Measurements from ENCODE around the gene PHGDH.
"Not testable (repeated sequence)": the region's sequence is repeated elsewhere in the genome, so short reads cannot be mapped to it uniquely, and the experiment has no call there.

Gene PHGDH

DNA sequence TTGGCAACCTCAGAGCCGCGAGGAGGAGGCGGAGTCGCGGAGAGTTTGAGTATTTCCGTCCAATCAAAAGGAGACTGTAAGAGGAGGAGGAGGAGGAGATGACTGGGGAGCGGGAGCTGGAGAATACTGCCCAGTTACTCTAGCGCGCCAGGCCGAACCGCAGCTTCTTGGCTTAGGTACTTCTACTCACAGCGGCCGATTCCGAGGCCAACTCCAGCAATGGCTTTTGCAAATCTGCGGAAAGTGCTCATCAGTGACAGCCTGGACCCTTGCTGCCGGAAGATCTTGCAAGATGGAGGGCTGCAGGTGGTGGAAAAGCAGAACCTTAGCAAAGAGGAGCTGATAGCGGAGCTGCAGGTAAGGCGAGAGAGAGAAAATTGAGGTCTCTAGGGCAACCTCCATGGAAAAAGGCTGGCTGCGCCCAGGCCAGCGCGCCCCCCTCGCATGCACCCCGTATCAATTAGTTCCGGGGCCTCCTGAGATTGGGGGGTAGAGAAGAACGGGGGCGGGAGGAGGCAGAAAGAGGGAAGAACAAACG is at the start of gene PHGDH:
PHGDH (plus strand) TSS at position 131 of the 538 bp plus-strand sequence; CDS start at position 220, 89 bp downstream.
- DNase-seq (ENCODE audit: low read depth in 2 of 2), result no peak

DNA sequence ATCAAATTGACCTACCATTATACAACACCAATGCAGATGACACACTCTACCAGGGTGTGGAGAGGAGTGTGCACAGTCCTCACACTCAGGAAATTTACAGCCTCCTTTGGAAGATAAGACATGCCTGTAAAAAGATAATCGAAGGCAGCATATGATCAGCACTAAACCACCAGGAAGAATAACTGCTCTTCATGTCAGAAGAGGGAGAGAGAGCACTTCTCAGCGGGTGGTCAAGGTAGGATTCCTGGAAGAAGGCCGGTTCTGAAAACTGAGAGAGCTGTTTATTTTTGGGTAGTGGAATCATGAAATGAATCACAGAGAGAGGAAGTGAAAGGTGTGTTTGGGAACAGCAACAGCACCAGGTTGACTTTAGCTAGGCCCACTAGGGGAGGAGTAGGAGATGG is 49.7 kb upstream of the PHGDH start:
- DNase-seq (ENCODE audit: low read depth in 2 of 2), result no peak

- no peak for DNase-seq (ENCODE audit: low read depth in 2 of 2)
Measured at GRCh38 chr1:119664067-119664466, 47.7 kb upstream of the PHGDH start.

GRCh38 chr1:119667173-119667572 is 44.6 kb upstream of the PHGDH start:
- DNase-seq (ENCODE audit: low read depth in 2 of 2), result no peak

- DNase-seq (ENCODE audit: low read depth in 2 of 2), result no peak
Measured at GRCh38 chr1:119670898-119671297, 40.8 kb upstream of the PHGDH start.

- no peak for DNase-seq (ENCODE audit: low read depth in 2 of 2)
Measured at GRCh38 chr1:119673171-119673940, 38.4 kb upstream of the PHGDH start.

GRCh38 chr1:119674111-119674526 is 37.6 kb upstream of the PHGDH start:
- no peak for DNase-seq (ENCODE audit: low read depth in 2 of 2)

DNA sequence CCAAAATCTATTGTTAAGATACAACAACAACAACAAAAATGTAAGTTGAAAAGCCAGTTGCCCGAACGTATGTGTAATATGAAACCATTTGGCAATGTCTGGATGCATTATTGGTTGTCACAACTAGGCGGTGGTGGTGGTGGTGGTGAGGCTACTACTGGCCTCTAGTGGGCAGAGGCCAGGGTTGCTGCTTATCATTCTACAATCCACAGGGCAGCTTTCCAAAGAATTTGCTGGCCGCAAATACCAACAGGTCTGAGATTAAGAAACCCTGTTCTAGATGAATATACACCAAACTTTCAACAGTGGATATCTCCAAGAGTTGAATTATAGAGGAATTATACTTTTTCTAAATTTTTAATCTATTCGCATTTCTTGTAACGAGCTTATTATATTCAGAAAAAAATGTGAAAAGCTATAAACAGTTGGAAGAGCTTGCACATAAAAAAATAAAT is 36.9 kb upstream of the PHGDH start:
- DNase-seq (ENCODE audit: low read depth in 2 of 2), result peak in 1 of 2 donors; percentile 1

- peak; percentile 2 to 34 for DNase-seq (ENCODE audit: low read depth in 2 of 2)
Measured at GRCh38 chr1:119675349-119676345, 36.1 kb upstream of the PHGDH start.

DNA sequence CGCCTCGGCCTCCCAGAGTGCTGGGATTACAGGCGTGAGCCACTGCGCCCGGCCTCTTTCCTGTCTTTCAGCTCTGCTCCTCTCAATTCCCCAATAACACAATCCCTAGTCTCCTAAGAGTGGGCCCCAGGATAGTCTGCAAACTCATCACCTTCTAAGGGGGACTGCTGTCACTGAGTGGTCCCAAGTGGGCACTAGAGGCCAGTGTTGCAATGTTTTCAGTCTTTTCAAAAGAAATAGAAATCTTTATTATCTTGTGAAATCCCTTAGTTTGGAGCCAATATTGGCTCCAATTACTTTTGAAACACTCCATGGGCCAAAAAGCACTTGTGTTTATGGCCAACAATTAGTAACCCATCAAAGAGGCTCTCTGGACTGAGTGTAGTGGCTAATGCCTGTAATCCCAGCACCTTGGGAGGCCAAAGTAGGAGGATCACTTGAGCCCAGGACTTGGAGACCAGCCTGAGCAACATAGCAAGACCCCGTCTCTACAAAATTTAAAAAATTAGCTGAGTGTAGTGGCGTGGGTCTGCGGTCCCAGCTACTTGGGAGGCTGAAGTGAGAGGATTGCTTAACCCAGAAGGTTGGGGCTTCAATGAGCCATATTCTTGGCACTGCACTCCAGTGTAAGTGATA is 35.0 kb upstream of the PHGDH start:
- DNase-seq (ENCODE audit: low read depth in 2 of 2), result no peak

DNA sequence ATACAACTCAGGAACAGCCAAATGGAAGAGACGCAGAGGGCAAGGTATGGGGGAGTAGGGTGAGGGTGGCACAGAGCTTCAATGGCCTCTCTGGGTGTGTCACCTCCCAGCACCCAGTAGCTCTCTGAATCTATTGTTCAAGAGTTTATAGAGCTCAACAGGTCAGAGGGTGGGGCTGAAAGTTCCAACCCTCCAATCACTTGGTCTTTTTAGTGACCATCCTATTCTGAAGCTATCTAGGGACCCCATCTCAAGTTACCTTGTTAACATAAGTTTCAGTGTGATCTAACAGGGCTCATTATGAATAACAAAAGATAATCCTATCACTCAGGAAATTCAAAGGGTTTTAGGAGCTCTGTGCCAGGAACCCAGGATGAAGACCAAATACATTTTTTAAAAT is 32.5 kb upstream of the PHGDH start:
- DNase-seq (ENCODE audit: low read depth in 2 of 2), result no peak

DNA sequence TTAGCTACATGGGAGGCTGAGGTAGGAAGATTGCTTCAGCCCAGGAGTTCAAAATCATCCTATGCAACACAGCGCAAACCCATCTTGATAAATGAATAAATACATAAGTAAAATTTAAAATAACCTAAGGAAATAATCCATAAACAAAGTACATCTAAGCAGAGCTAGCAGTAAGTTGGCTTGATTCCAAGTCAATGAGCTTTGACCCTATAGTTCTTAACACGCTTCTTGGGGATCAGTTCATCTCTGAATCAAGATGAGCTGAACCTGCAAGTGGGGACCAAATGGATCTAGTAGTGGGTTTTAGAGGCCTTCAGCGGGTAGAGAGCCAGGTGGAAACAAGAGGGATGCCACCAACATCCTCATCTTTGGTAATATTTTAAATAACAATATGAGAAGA is 31.5 kb upstream of the PHGDH start:
- DNase-seq (ENCODE audit: low read depth in 2 of 2), result no peak

DNA sequence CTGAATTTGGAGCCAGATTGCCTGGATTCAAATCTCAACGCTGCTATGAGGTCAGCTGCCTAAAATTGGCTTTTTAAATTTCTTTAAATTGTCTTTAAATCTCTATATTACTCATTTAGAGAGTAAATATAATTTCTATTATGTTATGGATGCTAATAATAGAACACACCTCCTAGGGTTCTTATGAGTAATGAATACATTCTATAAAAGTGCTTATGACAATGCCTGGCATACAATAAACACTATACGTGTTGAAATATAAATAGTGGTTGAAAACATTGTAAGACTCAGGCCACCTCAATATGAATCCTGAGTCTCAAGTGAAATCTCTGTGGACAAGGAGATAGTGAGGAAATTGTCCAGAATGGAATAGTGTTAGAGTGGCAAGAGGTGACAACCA is 31.0 kb upstream of the PHGDH start:
- no peak for DNase-seq (ENCODE audit: low read depth in 2 of 2)

GRCh38 chr1:119681560-119681959 is 30.2 kb upstream of the PHGDH start:
- DNase-seq (ENCODE audit: low read depth in 2 of 2), result no peak

DNA sequence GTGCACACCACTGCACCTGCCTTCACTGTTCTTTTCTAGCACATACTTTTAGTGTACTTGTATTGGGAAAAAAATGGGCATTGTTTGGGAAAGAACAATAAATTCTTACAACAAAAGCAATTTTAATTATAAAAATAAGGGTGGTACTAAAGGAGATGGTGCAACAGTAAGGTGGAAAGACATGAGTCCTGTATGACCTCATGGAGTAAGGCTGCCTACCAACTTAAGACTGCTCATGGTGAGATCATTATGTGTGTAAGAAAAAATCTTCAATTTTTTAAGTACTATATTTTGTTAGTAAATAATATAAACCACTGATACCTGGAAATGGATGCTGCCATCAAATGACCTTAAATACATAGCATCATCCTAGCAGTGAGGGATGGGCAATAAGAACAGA is 29.6 kb upstream of the PHGDH start:
- DNase-seq (ENCODE audit: low read depth in 2 of 2), result no peak

DNA sequence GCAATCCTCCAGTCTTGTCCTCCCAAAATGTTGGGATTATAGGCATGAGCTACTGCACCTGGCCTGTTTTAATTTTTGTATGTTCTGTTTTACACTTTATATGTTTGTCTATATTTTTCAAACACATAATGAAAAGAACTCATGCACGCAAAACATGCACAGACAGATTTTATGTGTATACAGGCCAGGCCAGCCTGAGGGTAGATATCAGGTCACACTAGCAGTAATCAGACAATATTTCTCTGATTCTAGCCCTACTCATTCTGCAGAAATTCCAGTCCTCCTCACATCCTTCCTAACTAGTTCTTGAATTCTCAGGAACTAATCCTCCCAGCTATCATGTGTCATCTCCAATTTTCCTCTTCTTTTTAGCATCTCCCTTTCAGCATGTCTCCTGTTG is 27.8 kb upstream of the PHGDH start:
- no peak for DNase-seq (ENCODE audit: low read depth in 2 of 2)

DNA sequence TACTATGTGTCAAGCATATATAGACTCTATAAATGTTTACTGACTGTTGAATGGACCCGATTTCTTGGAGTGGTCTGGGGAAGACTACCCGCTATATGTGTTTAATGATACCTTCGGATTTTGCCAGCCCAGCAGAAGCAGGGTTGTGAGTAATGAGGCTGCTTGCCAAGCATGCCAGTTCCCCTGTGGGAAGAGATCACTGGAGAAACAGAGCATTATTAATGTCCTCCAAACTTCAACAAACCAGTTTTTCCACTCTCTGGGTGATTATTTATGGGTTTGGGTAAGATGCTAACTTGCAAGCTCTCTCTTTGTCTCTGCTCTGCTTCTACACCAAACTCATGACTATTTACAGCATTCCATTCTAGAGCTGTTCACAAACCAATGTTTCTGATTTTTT is 25.1 kb upstream of the PHGDH start:
- no peak for DNase-seq (ENCODE audit: low read depth in 2 of 2)

- DNase-seq (ENCODE audit: low read depth in 2 of 2), result no peak
Measured at GRCh38 chr1:119687434-119688079, 24.2 kb upstream of the PHGDH start.

DNA sequence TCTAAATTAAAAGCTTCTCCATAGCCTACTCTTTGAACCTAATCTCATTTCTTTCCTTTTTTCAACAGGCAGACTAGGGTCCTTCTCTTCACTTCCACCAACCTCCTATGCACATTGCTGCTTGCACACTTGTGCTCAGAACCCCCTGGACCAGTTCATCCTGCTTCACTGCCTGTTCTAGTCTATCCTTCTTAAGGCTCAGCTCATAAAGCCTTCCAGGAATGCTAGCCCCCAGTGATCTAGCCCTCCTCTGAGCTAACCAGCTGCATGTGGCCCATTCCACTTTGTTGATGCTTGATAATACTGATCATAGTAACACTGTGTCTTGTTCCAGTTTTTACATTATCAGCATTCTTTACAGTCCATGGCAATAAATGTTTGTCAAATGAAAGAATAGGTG is 22.9 kb upstream of the PHGDH start:
- no peak for DNase-seq (ENCODE audit: low read depth in 2 of 2)

DNA sequence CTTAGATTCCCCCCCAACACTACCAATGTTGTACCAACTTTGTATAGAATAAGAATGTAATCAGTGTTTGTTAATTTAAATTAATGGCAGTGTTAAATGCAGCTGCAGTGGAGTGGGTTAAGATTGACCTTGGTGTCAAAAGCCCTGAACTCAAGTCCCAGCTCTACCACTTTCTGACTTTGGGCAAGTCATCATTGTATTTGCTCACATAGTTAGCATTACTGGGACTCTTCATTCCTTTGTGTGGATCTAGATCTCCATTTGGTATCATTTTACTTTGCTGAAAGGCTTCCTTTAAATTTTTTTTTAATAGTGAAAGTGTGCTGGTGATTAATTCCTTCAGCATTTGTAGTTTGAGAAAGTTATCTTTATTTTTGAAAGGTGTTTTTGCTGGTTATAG is 22.2 kb upstream of the PHGDH start:
- no peak for DNase-seq (ENCODE audit: low read depth in 2 of 2)

GRCh38 chr1:119696863-119697262 is 14.9 kb upstream of the PHGDH start:
- not testable (repeated sequence) for DNase-seq (ENCODE audit: low read depth in 2 of 2)
